ENCODE measurements around the gene TNRC6B. TPM values are rescaled to one million over a fixed set of nuclear protein-coding genes. Genes with fewer than 3 reads are reported as not detected.
A peak's percentile ranks its signal among the peaks of the same experiment; 100 is the strongest.

The TNRC6B gene
- total RNA-seq, 1 experiment from 2014 or later = 50.4 TPM

DNA sequence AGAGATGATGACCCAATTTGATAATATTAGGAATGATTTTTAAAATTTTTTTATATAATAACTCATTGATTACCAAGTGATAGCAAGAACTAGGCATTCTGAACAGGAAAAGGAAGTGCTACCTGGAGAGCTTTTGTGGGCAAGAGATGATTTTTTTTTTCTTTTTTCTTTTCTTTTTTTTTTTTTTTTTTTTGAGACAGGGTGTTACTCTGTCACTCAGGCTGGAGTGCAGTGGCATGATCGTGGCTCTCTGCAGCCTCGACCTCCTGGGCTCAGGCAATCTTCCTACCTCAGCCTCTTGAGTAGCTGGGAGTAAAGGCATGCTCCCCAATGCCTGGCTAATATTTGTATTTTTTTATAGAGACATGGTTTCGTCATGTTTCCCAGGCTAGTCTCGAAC, 40.4 kb downstream of the TNRC6B start:
- Mint-ChIP-seq H3K27me3 (ENCODE audit: low read depth) (no peaks in the 10 kb centered on the region), H3K4me3 (no peak overlapping the region), H3K36me3 (no peaks in the 10 kb centered on the region), H3K9me3 (no peaks in the 10 kb centered on the region), H3K4me1 (peaks cover 72% of the 10 kb centered on the region), H3K27ac (peak overlapping the region; percentile 38; the same call in 1 of the 2 replicates)
- POLR2A ChIA-PET = no interaction called here
- TF ChIP-seq GRHL2 (CRISPR knock-in tag; IDR thresholded peaks at IDR 0.05; ENCODE audit: insufficient replicate concordance, severe bottlenecking) = no peak
- TF ChIP-seq, protein P1, sequence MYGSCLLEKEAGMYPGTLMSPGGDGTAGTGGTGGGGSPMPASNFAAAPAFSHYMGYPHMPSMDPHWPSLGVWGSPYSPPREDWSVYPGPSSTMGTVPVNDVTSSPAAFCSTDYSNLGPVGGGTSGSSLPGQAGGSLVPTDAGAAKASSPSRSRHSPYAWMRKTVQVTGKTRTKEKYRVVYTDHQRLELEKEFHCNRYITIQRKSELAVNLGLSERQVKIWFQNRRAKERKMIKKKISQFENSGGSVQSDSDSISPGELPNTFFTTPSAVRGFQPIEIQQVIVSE (CRISPR knock-in tag; IDR thresholded peaks at IDR 0.05; ENCODE audit: borderline replicate concordance) = no peak
- TF ChIP-seq, protein P2, sequence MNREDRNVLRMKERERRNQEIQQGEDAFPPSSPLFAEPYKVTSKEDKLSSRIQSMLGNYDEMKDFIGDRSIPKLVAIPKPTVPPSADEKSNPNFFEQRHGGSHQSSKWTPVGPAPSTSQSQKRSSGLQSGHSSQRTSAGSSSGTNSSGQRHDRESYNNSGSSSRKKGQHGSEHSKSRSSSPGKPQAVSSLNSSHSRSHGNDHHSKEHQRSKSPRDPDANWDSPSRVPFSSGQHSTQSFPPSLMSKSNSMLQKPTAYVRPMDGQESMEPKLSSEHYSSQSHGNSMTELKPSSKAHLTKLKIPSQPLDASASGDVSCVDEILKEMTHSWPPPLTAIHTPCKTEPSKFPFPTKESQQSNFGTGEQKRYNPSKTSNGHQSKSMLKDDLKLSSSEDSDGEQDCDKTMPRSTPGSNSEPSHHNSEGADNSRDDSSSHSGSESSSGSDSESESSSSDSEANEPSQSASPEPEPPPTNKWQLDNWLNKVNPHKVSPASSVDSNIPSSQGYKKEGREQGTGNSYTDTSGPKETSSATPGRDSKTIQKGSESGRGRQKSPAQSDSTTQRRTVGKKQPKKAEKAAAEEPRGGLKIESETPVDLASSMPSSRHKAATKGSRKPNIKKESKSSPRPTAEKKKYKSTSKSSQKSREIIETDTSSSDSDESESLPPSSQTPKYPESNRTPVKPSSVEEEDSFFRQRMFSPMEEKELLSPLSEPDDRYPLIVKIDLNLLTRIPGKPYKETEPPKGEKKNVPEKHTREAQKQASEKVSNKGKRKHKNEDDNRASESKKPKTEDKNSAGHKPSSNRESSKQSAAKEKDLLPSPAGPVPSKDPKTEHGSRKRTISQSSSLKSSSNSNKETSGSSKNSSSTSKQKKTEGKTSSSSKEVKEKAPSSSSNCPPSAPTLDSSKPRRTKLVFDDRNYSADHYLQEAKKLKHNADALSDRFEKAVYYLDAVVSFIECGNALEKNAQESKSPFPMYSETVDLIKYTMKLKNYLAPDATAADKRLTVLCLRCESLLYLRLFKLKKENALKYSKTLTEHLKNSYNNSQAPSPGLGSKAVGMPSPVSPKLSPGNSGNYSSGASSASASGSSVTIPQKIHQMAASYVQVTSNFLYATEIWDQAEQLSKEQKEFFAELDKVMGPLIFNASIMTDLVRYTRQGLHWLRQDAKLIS (CRISPR knock-in tag; IDR thresholded peaks at IDR 0.05; ENCODE audit: borderline replicate concordance) = no peak
- TF ChIP-seq NR3C1 (CRISPR knock-in tag; conservative IDR thresholded peaks at IDR 0.05; ENCODE audit: low read depth) = no peak
- TF ChIP-seq, protein P3, sequence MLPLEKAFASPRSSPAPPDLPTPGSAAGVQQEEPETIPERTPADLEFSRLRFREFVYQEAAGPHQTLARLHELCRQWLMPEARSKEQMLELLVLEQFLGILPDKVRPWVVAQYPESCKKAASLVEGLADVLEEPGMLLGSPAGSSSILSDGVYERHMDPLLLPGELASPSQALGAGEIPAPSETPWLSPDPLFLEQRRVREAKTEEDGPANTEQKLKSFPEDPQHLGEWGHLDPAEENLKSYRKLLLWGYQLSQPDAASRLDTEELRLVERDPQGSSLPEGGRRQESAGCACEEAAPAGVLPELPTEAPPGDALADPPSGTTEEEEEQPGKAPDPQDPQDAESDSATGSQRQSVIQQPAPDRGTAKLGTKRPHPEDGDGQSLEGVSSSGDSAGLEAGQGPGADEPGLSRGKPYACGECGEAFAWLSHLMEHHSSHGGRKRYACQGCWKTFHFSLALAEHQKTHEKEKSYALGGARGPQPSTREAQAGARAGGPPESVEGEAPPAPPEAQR (CRISPR knock-in tag; IDR thresholded peaks at IDR 0.05) = no peak
- TF ChIP-seq, protein P4, sequence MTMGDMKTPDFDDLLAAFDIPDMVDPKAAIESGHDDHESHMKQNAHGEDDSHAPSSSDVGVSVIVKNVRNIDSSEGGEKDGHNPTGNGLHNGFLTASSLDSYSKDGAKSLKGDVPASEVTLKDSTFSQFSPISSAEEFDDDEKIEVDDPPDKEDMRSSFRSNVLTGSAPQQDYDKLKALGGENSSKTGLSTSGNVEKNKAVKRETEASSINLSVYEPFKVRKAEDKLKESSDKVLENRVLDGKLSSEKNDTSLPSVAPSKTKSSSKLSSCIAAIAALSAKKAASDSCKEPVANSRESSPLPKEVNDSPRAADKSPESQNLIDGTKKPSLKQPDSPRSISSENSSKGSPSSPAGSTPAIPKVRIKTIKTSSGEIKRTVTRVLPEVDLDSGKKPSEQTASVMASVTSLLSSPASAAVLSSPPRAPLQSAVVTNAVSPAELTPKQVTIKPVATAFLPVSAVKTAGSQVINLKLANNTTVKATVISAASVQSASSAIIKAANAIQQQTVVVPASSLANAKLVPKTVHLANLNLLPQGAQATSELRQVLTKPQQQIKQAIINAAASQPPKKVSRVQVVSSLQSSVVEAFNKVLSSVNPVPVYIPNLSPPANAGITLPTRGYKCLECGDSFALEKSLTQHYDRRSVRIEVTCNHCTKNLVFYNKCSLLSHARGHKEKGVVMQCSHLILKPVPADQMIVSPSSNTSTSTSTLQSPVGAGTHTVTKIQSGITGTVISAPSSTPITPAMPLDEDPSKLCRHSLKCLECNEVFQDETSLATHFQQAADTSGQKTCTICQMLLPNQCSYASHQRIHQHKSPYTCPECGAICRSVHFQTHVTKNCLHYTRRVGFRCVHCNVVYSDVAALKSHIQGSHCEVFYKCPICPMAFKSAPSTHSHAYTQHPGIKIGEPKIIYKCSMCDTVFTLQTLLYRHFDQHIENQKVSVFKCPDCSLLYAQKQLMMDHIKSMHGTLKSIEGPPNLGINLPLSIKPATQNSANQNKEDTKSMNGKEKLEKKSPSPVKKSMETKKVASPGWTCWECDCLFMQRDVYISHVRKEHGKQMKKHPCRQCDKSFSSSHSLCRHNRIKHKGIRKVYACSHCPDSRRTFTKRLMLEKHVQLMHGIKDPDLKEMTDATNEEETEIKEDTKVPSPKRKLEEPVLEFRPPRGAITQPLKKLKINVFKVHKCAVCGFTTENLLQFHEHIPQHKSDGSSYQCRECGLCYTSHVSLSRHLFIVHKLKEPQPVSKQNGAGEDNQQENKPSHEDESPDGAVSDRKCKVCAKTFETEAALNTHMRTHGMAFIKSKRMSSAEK (CRISPR knock-in tag; IDR thresholded peaks at IDR 0.05; ENCODE audit: borderline replicate concordance) = no peak
- TF ChIP-seq, protein P5, sequence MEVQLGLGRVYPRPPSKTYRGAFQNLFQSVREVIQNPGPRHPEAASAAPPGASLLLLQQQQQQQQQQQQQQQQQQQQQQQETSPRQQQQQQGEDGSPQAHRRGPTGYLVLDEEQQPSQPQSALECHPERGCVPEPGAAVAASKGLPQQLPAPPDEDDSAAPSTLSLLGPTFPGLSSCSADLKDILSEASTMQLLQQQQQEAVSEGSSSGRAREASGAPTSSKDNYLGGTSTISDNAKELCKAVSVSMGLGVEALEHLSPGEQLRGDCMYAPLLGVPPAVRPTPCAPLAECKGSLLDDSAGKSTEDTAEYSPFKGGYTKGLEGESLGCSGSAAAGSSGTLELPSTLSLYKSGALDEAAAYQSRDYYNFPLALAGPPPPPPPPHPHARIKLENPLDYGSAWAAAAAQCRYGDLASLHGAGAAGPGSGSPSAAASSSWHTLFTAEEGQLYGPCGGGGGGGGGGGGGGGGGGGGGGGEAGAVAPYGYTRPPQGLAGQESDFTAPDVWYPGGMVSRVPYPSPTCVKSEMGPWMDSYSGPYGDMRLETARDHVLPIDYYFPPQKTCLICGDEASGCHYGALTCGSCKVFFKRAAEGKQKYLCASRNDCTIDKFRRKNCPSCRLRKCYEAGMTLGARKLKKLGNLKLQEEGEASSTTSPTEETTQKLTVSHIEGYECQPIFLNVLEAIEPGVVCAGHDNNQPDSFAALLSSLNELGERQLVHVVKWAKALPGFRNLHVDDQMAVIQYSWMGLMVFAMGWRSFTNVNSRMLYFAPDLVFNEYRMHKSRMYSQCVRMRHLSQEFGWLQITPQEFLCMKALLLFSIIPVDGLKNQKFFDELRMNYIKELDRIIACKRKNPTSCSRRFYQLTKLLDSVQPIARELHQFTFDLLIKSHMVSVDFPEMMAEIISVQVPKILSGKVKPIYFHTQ (CRISPR knock-in tag; IDR thresholded peaks at IDR 0.05) = no peak
- no peak for TF ChIP-seq FOXJ3 (CRISPR knock-in tag; IDR thresholded peaks at IDR 0.05; ENCODE audit: borderline replicate concordance)
- TF ChIP-seq NFE2L1 (CRISPR knock-in tag; IDR thresholded peaks at IDR 0.05) = no peak
- TF ChIP-seq EMX1 (CRISPR knock-in tag; IDR thresholded peaks at IDR 0.05) = no peak
- no peak for TF ChIP-seq MXD4 (CRISPR knock-in tag; IDR thresholded peaks at IDR 0.05; ENCODE audit: borderline replicate concordance)
- TF ChIP-seq, protein P6, sequence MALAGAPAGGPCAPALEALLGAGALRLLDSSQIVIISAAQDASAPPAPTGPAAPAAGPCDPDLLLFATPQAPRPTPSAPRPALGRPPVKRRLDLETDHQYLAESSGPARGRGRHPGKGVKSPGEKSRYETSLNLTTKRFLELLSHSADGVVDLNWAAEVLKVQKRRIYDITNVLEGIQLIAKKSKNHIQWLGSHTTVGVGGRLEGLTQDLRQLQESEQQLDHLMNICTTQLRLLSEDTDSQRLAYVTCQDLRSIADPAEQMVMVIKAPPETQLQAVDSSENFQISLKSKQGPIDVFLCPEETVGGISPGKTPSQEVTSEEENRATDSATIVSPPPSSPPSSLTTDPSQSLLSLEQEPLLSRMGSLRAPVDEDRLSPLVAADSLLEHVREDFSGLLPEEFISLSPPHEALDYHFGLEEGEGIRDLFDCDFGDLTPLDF (CRISPR knock-in tag; IDR thresholded peaks at IDR 0.05) = no peak
- no peak for TF ChIP-seq RORB (CRISPR knock-in tag; IDR thresholded peaks at IDR 0.05)
- TF ChIP-seq GTF2I (CRISPR knock-in tag; conservative IDR thresholded peaks at IDR 0.05) = no peak
- TF ChIP-seq, protein P7, sequence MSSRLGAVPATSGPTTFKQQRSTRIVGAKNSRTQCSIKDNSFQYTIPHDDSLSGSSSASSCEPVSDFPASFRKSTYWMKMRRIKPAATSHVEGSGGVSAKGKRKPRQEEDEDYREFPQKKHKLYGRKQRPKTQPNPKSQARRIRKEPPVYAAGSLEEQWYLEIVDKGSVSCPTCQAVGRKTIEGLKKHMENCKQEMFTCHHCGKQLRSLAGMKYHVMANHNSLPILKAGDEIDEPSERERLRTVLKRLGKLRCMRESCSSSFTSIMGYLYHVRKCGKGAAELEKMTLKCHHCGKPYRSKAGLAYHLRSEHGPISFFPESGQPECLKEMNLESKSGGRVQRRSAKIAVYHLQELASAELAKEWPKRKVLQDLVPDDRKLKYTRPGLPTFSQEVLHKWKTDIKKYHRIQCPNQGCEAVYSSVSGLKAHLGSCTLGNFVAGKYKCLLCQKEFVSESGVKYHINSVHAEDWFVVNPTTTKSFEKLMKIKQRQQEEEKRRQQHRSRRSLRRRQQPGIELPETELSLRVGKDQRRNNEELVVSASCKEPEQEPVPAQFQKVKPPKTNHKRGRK (CRISPR knock-in tag; IDR thresholded peaks at IDR 0.05; ENCODE audit: borderline replicate concordance) = no peak
- TF ChIP-seq SOX15 (CRISPR knock-in tag; IDR thresholded peaks at IDR 0.05) = no peak
- no peak for TF ChIP-seq TEAD1 (CRISPR knock-in tag; IDR thresholded peaks at IDR 0.05)
- no peak for TF ChIP-seq SMAD4 (CRISPR knock-in tag; IDR thresholded peaks at IDR 0.05)
- TF ChIP-seq, protein P8, sequence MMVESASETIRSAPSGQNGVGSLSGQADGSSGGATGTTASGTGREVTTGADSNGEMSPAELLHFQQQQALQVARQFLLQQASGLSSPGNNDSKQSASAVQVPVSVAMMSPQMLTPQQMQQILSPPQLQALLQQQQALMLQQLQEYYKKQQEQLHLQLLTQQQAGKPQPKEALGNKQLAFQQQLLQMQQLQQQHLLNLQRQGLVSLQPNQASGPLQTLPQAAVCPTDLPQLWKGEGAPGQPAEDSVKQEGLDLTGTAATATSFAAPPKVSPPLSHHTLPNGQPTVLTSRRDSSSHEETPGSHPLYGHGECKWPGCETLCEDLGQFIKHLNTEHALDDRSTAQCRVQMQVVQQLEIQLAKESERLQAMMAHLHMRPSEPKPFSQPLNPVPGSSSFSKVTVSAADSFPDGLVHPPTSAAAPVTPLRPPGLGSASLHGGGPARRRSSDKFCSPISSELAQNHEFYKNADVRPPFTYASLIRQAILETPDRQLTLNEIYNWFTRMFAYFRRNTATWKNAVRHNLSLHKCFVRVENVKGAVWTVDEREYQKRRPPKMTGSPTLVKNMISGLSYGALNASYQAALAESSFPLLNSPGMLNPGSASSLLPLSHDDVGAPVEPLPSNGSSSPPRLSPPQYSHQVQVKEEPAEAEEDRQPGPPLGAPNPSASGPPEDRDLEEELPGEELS (CRISPR knock-in tag; IDR thresholded peaks at IDR 0.05) = no peak
- CTCF ChIA-PET = interaction anchor here (0.6 kb wide), 1 partner anchor 275 kb away, joined by 3 read pairs; no protein-coding TSS in a partner anchor
- ATAC-seq (no peak), DNase-seq (ENCODE audit: low spot score) (no peak)
